ENCODE data around the gene HS2ST1. TPM values are rescaled to one million over a fixed set of nuclear protein-coding genes. Genes with fewer than 3 reads are reported as not detected.

Gene HS2ST1
- polyA plus RNA-seq, 4 donors: 4.1 to 37.8 (median 7.5) TPM

DNA sequence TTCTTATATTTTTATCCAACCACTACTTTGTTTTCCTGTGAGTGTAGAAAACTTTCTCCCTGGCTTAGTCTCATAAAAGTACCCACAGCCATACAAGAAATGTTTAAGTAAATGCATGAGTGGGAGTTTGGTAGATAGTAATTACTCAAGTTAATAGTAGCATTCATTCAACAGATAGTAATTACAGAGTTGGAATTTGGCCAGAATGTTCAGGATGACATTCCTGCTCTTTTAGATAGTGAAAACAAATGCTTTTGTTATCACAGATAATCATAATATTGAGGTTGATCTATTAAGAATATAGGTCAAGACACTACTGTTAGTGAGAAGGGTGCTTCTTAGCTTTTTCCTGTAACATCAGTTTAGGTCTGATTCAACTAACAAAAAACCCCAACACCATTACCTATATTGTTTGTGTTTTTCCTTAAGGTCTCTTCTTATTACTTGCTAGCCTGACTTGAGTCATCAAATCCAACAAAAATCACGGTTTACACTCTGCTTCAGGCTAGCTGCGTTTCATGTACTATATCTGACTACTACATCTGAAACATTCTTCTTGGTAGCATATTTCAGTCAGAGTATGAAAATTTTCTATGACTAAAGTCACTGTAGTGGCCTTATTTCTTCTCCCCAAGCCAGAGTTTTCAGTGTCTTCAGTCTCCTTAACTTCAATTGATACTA is 163.7 kb downstream of the HS2ST1 start:
- H3K4me1 ChIP-seq (ENCODE audit: control insufficient read depth in 3 of 3, insufficient read depth in 2 of 3, low read depth in 1 of 3, low read length in 2 of 3): no peaks in the 10 kb centered on the region
- WGBS, 3 donors: 72 to 86% (median 82%) methylated on average over 2 of the region's 2 CpGs
- no peak overlapping the region for H3K27ac ChIP-seq (ENCODE audit: low read depth in 1 of 3, low read length in 2 of 3)
- no peaks in the 10 kb centered on the region for H3K36me3 ChIP-seq (ENCODE audit: control insufficient read depth in 3 of 3, insufficient read depth in 2 of 3, low read depth in 1 of 3, low read length in 3 of 3)
- FAIRE-seq (no peak), DNase-seq (no peak)
- H3K9me3 ChIP-seq (ENCODE audit: control insufficient read depth in 2 of 2, insufficient read depth in 1 of 2, low read depth in 1 of 2, low read length in 1 of 2): no peaks in the 10 kb centered on the region
- no peak overlapping the region for H3K4me3 ChIP-seq (ENCODE audit: low read depth in 1 of 3, low read length in 3 of 3)
- no peaks in the 10 kb centered on the region for H3K27me3 ChIP-seq (ENCODE audit: control insufficient read depth in 3 of 3, insufficient read depth in 3 of 3, low read length in 3 of 3)

DNA sequence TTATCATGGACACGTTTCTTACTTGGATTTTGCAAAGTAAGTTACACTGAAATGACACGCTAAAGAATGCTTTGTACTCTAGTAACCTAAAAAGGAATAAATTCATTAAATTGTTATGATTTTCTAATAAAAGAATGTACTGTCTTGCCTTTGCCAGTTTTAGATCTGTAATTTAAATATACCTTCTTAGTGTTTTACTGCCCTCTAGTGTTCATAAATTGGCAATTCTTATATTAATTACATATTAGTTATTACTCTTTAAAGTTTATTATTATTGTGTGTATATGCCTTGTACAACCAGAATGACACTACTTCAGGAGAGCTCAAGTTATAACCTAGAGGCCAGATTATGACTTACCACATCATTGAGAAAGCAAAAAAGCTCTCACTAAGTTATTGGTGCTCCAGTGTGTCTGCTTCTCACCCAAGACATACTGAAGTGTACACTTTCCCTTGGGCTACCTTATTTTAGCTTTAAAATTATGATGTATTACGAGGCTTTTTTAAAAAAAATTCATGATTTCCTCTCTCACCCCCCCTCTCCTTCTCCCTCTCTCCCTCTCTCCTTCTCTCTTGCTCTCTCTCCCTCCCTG is 169.9 kb downstream of the HS2ST1 start:
- H3K4me1 ChIP-seq (ENCODE audit: control insufficient read depth in 3 of 3, insufficient read depth in 2 of 3, low read depth in 1 of 3, low read length in 2 of 3): no peaks in the 10 kb centered on the region
- H3K27me3 ChIP-seq (ENCODE audit: control insufficient read depth in 3 of 3, insufficient read depth in 3 of 3, low read length in 3 of 3): no peaks in the 10 kb centered on the region
- WGBS, 3 donors: 35 to 53% (median 45%) methylated on average over 3 of the region's 3 CpGs
- peak; percentile 37 to 39 for DNase-seq
- no peaks in the 10 kb centered on the region for H3K9me3 ChIP-seq (ENCODE audit: control insufficient read depth in 2 of 2, insufficient read depth in 1 of 2, low read depth in 1 of 2, low read length in 1 of 2)
- H3K4me3 ChIP-seq (ENCODE audit: low read depth in 1 of 3, low read length in 3 of 3): no peak overlapping the region
- no peak overlapping the region for H3K27ac ChIP-seq (ENCODE audit: low read depth in 1 of 3, low read length in 2 of 3)
- peaks cover 0 to 2% (median 0%) of the 10 kb centered on the region in 3 donors for H3K36me3 ChIP-seq (ENCODE audit: control insufficient read depth in 3 of 3, insufficient read depth in 2 of 3, low read depth in 1 of 3, low read length in 3 of 3)
- FAIRE-seq: no peak

DNA sequence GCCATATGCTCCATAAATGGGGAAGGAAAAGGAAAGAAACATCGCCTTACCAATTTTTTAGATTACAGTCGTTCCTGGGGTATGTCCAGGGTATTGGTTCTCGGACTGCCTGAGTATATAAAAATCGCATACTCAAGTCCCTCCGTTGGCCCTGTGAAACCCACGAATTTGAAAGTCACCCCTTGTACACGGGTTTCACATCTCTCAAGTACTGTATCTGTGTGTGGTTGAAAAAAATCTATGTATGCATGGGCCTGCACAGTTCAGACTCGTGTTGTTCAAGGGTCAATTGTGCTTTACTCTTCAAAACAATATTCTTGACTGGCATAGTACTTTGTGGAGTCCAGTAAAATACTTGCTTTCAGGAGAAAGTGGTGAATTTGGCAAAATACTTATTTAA is 171.7 kb downstream of the HS2ST1 start:
- no peaks in the 10 kb centered on the region for H3K4me1 ChIP-seq (ENCODE audit: control insufficient read depth in 3 of 3, insufficient read depth in 2 of 3, low read depth in 1 of 3, low read length in 2 of 3)
- H3K36me3 ChIP-seq (ENCODE audit: control insufficient read depth in 3 of 3, insufficient read depth in 2 of 3, low read depth in 1 of 3, low read length in 3 of 3): peaks cover 0 to 2% (median 0%) of the 10 kb centered on the region in 3 donors
- H3K27ac ChIP-seq (ENCODE audit: low read depth in 1 of 3, low read length in 2 of 3): no peak overlapping the region
- 92 to 93% (median 92%) methylated on average over 8 of the region's 8 CpGs for WGBS, 3 donors
- H3K4me3 ChIP-seq (ENCODE audit: low read depth in 1 of 3, low read length in 3 of 3): no peak overlapping the region
- FAIRE-seq (no peak), DNase-seq (no peak)
- H3K9me3 ChIP-seq (ENCODE audit: control insufficient read depth in 2 of 2, insufficient read depth in 1 of 2, low read depth in 1 of 2, low read length in 1 of 2): no peaks in the 10 kb centered on the region
- H3K27me3 ChIP-seq (ENCODE audit: control insufficient read depth in 3 of 3, insufficient read depth in 3 of 3, low read length in 3 of 3): no peaks in the 10 kb centered on the region

DNA sequence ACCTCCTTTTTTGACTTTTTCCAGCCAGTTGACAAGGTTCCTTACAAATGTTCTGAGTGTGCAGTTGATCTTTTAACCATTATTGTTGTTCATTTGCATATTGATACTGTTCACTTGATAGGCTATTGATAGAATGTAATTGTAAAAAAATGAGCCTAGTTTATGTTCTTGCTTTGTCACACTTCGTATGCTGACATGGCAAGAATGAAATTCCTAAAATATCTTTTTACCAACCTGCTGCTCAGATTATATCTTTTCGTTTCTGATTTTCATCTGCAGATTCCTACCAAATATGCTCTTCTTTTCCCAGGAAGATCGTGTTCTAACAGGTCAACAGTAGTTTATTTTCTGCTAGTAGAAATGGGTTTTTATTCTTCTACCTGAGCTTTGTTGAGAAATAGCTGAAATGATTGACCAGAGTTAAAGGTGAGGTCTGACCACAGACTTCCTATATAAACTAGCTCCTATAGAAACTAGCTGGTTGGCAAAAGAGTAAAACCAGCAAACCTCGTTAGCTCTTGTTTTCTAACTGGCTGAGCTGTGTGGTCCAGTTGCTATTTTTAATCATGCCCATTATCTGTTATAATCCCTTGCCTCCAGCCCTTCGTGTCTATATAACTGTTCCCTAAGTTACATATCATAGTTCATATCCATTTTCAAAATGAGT is 174.8 kb downstream of the HS2ST1 start:
- no peaks in the 10 kb centered on the region for H3K4me1 ChIP-seq (ENCODE audit: control insufficient read depth in 3 of 3, insufficient read depth in 2 of 3, low read depth in 1 of 3, low read length in 2 of 3)
- H3K27ac ChIP-seq (ENCODE audit: low read depth in 1 of 3, low read length in 2 of 3): no peak overlapping the region
- DNase-seq: no peak
- H3K36me3 ChIP-seq (ENCODE audit: control insufficient read depth in 3 of 3, insufficient read depth in 2 of 3, low read depth in 1 of 3, low read length in 3 of 3): peaks cover 0 to 2% (median 0%) of the 10 kb centered on the region in 3 donors
- WGBS, 3 donors: 72 to 75% (median 74%) methylated on average over 5 of the region's 5 CpGs
- H3K27me3 ChIP-seq (ENCODE audit: control insufficient read depth in 3 of 3, insufficient read depth in 3 of 3, low read length in 3 of 3): no peaks in the 10 kb centered on the region
- FAIRE-seq: no peak
- H3K9me3 ChIP-seq (ENCODE audit: control insufficient read depth in 2 of 2, insufficient read depth in 1 of 2, low read depth in 1 of 2, low read length in 1 of 2): no peaks in the 10 kb centered on the region
- H3K4me3 ChIP-seq (ENCODE audit: low read depth in 1 of 3, low read length in 3 of 3): no peak overlapping the region

DNA sequence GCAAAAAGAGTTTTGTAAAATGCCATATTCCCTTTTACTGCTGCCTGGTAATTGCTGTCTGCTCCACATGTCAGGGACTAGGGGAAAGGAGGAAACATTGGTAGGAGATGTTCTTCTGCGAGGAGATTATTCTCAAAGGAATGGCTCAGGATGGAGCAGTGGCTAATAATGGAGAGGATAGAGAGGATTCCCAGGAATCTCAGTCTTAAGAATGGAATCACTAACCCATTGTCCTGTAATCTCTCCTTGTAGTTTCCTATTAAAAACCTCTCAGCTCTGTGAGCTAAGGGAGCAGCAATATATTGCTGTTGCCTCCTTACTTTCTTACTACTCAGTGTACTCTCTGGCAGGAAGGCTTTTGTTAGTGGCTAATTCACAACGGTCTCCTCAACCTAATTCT is 175.4 kb downstream of the HS2ST1 start:
- DNase-seq (no peak), FAIRE-seq (no peak)
- Histone ChIP-seq H3K27me3 (ENCODE audit: control insufficient read depth in 3 of 3, insufficient read depth in 3 of 3, low read length in 3 of 3) (no peaks in the 10 kb centered on the region), H3K27ac (ENCODE audit: low read depth in 1 of 3, low read length in 2 of 3) (no peak overlapping the region), H3K4me3 (ENCODE audit: low read depth in 1 of 3, low read length in 3 of 3) (no peak overlapping the region), H3K36me3 (ENCODE audit: control insufficient read depth in 3 of 3, insufficient read depth in 2 of 3, low read depth in 1 of 3, low read length in 3 of 3) (no peaks in the 10 kb centered on the region), H3K4me1 (ENCODE audit: control insufficient read depth in 3 of 3, insufficient read depth in 2 of 3, low read depth in 1 of 3, low read length in 2 of 3) (no peaks in the 10 kb centered on the region), H3K9me3 (ENCODE audit: control insufficient read depth in 2 of 2, insufficient read depth in 1 of 2, low read depth in 1 of 2, low read length in 1 of 2) (no peaks in the 10 kb centered on the region)
- 79 to 88% (median 82%) methylated on average over 2 of the region's 2 CpGs for WGBS, 3 donors

DNA sequence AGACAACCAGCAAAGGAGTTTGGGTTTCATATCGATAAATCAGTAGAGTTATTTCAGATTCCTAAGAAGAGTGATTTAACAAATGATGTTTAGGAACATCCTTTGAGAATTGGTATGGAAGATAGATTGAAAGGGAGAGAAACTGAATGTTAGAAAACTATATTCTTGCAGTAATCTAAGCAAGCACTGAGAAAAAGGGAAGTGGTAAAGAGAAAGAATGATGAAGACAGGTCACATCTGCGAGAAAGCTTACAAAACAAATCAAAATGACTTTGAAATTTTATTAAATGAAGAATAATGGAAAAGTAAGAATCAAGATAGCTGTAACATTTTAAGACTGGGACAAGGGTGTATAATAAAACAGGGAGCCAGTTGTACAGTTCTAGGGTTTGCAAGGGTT is 177.0 kb downstream of the HS2ST1 start:
- Histone ChIP-seq H3K27ac (ENCODE audit: low read depth in 1 of 3, low read length in 2 of 3) (no peak overlapping the region), H3K4me3 (ENCODE audit: low read depth in 1 of 3, low read length in 3 of 3) (no peak overlapping the region), H3K9me3 (ENCODE audit: control insufficient read depth in 2 of 2, insufficient read depth in 1 of 2, low read depth in 1 of 2, low read length in 1 of 2) (no peaks in the 10 kb centered on the region), H3K36me3 (ENCODE audit: control insufficient read depth in 3 of 3, insufficient read depth in 2 of 3, low read depth in 1 of 3, low read length in 3 of 3) (no peaks in the 10 kb centered on the region), H3K4me1 (ENCODE audit: control insufficient read depth in 3 of 3, insufficient read depth in 2 of 3, low read depth in 1 of 3, low read length in 2 of 3) (no peaks in the 10 kb centered on the region), H3K27me3 (ENCODE audit: control insufficient read depth in 3 of 3, insufficient read depth in 3 of 3, low read length in 3 of 3) (no peaks in the 10 kb centered on the region)
- no peak for DNase-seq
- 91 to 95% (median 93%) methylated on average over 2 of the region's 2 CpGs for WGBS, 3 donors
- no peak for FAIRE-seq

DNA sequence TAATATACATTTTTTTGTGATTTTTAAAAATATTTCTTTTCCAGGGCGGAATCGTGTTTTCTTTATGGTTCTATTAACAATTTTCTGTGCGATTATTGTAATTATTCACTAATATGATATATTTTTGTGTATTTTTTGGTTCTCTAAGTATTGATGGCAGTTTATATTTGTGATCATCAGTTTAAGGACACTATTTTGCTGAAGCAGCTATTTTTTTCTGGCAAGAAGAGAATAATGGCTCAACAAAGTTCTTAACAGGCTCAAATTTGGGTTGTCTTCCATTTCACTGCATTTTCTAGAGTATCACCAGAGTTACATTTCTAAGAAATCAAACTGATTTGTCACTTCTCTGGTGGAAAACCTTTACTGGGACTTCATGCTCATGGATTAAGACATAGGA is 178.4 kb downstream of the HS2ST1 start:
- DNase-seq (no peak), FAIRE-seq (peak; percentile 10)
- H3K4me1 ChIP-seq (ENCODE audit: control insufficient read depth in 3 of 3, insufficient read depth in 2 of 3, low read depth in 1 of 3, low read length in 2 of 3): no peaks in the 10 kb centered on the region
- 98% methylated on average over 3 of the region's 3 CpGs for WGBS, 3 donors
- no peak overlapping the region for H3K27ac ChIP-seq (ENCODE audit: low read depth in 1 of 3, low read length in 2 of 3)
- no peak overlapping the region for H3K4me3 ChIP-seq (ENCODE audit: low read depth in 1 of 3, low read length in 3 of 3)
- no peaks in the 10 kb centered on the region for H3K27me3 ChIP-seq (ENCODE audit: control insufficient read depth in 3 of 3, insufficient read depth in 3 of 3, low read length in 3 of 3)
- H3K36me3 ChIP-seq (ENCODE audit: control insufficient read depth in 3 of 3, insufficient read depth in 2 of 3, low read depth in 1 of 3, low read length in 3 of 3): no peaks in the 10 kb centered on the region
- no peaks in the 10 kb centered on the region for H3K9me3 ChIP-seq (ENCODE audit: control insufficient read depth in 2 of 2, insufficient read depth in 1 of 2, low read depth in 1 of 2, low read length in 1 of 2)

DNA sequence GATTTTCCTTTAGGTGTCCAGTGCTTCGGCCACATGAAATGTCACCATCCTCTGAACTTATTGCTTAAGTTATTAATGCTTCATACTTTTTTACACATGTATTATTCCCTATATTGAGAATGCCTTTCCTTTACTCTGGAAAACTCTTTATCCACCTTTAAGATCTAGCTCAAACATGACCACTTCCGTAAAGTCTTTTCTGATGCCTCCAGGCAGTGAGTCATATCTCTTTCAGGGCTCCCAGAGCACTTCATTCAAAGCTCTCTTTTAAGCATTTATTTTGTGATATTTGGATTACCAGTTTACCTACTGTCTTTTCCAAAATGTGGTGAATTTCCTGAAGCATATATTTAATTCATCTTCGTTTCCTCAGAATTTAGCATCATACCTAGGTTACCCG is 178.9 kb downstream of the HS2ST1 start:
- no peak for FAIRE-seq
- DNase-seq: no peak
- WGBS, 3 donors: 95 to 98% (median 96%) methylated on average over 4 of the region's 4 CpGs
- H3K27me3 ChIP-seq (ENCODE audit: control insufficient read depth in 3 of 3, insufficient read depth in 3 of 3, low read length in 3 of 3): no peaks in the 10 kb centered on the region
- no peaks in the 10 kb centered on the region for H3K4me1 ChIP-seq (ENCODE audit: control insufficient read depth in 3 of 3, insufficient read depth in 2 of 3, low read depth in 1 of 3, low read length in 2 of 3)
- H3K9me3 ChIP-seq (ENCODE audit: control insufficient read depth in 2 of 2, insufficient read depth in 1 of 2, low read depth in 1 of 2, low read length in 1 of 2): no peaks in the 10 kb centered on the region
- no peak overlapping the region for H3K27ac ChIP-seq (ENCODE audit: low read depth in 1 of 3, low read length in 2 of 3)
- no peak overlapping the region for H3K4me3 ChIP-seq (ENCODE audit: low read depth in 1 of 3, low read length in 3 of 3)
- no peaks in the 10 kb centered on the region for H3K36me3 ChIP-seq (ENCODE audit: control insufficient read depth in 3 of 3, insufficient read depth in 2 of 3, low read depth in 1 of 3, low read length in 3 of 3)
